GM23338 (cell line): ENCODE results near the gene ZKSCAN8. TPM values are rescaled to one million over a fixed set of nuclear protein-coding genes. Genes with fewer than 3 reads are reported as not detected.

ENCODE experiments used
- ATAC-seq: fragments of 200-7000 bp; cut with Tn5 transposase; 3 replicates; pipeline ENCODE4 v1.9.1; 2020
- DNase-seq: peaks from one replicate; pipeline ENCODE4 v3.0.0-alpha.2; 2015; ENCODE audit warnings: low spot score
- H2AFZ ChIP-seq: fragments of 200-600 bp; sonication (generic); 2 replicates; pipeline ENCODE4 v1.8.0; 2016; ENCODE audit warnings: antibody characterized with exemption, mild to moderate bottlenecking, moderate library complexity
- H3F3A ChIP-seq: fragments of 200-600 bp; sonication (generic); replicated peaks from 2 replicates; pipeline ENCODE4 v1.8.0; 2017; ENCODE audit warnings: antibody characterized with exemption, mixed run types, low read depth
- H3K27ac ChIP-seq: fragments of 200-600 bp; sonication (generic); 2 replicates; pipeline ENCODE4 v1.6.1; 2016; ENCODE audit warnings: low read depth
- H3K27me3 ChIP-seq: fragments of 200-600 bp; sonication (generic); 2 replicates; pipeline ENCODE4 v1.8.0; 2016; ENCODE audit warnings: mild to moderate bottlenecking, mixed run types, moderate library complexity; ENCODE audit not compliant: insufficient read depth
- H3K36me3 ChIP-seq: fragments of 200-600 bp; sonication (generic); 2 replicates; pipeline ENCODE4 v1.8.0; 2016; ENCODE audit warnings: mild to moderate bottlenecking; ENCODE audit not compliant: insufficient read depth
- H3K4me1 ChIP-seq: fragments of 200-600 bp; sonication (generic); 2 replicates; pipeline ENCODE4 v1.8.0; 2016; ENCODE audit warnings: mild to moderate bottlenecking, moderate library complexity; ENCODE audit not compliant: insufficient read depth
- H3K4me2 ChIP-seq: fragments of 200-600 bp; sonication (generic); 2 replicates; pipeline ENCODE4 v1.7.1; 2017; ENCODE audit warnings: mixed run types
- H3K4me3 ChIP-seq: fragments of 200-600 bp; sonication (generic); 2 replicates; pipeline ENCODE4 v1.6.1; 2016; ENCODE audit warnings: mixed run types
- H3K79me2 ChIP-seq: fragments of 200-600 bp; sonication (generic); replicated peaks from 2 replicates; pipeline ENCODE4 v1.8.0; 2017; ENCODE audit warnings: mild to moderate bottlenecking; ENCODE audit not compliant: insufficient read depth
- H3K9me2 ChIP-seq: fragments of 200-600 bp; sonication (generic); 2 replicates; pipeline ENCODE4 v1.8.0; 2017; ENCODE audit not compliant: insufficient read depth
- H4K20me1 ChIP-seq: fragments of 200-600 bp; sonication (generic); replicated peaks from 2 replicates; pipeline ENCODE4 v1.8.0; 2017; ENCODE audit warnings: mild to moderate bottlenecking; ENCODE audit not compliant: insufficient read depth
- H3K27ac Mint-ChIP-seq: 2 replicates; pipeline ENCODE4 v1.8.0; 2020; ENCODE audit warnings: inconsistent platforms, mild to moderate bottlenecking, moderate library complexity, mixed read lengths
- H3K27me3 Mint-ChIP-seq: 3 replicates; pipeline ENCODE4 v1.8.0; 2022; ENCODE audit warnings: low read depth, mild to moderate bottlenecking, moderate library complexity, mixed read lengths, inconsistent platforms; ENCODE audit not compliant: insufficient read depth, poor library complexity
- H3K36me3 Mint-ChIP-seq: 3 replicates; pipeline ENCODE4 v1.8.0; 2021; ENCODE audit warnings: low read depth, mild to moderate bottlenecking, inconsistent platforms, moderate library complexity, mixed read lengths
- H3K4me1 Mint-ChIP-seq: 3 replicates; pipeline ENCODE4 v1.8.0; 2020; ENCODE audit warnings: mild to moderate bottlenecking, inconsistent platforms, mixed read lengths
- H3K4me3 Mint-ChIP-seq: 3 replicates; pipeline ENCODE4 v1.8.0; 2021; ENCODE audit warnings: moderate library complexity, mild to moderate bottlenecking, inconsistent platforms, mixed read lengths
- H3K9me3 Mint-ChIP-seq: 3 replicates; pipeline ENCODE4 v1.8.0; 2020; ENCODE audit warnings: moderate library complexity, mild to moderate bottlenecking, inconsistent platforms, mixed read lengths
- CREB1 ChIP-seq: fragments of 250-450 bp; sonication (Bioruptor Pico); IDR thresholded peaks from 2 replicates; pipeline ENCODE4 v1.5.0; 2020; ENCODE audit warnings: low read depth, mild to moderate bottlenecking, moderate library complexity
- EZH2 ChIP-seq: fragments of 200-600 bp; sonication (generic); IDR thresholded peaks from one replicate; pipeline ENCODE4 v1.8.0; 2017; ENCODE audit warnings: antibody characterized with exemption, mild to moderate bottlenecking, low read depth; ENCODE audit not compliant: unreplicated experiment
- EZH2phosphoT487 ChIP-seq: fragments of 200-600 bp; sonication (generic); IDR thresholded peaks from one replicate; pipeline ENCODE4 v1.8.1; 2018; ENCODE audit warnings: antibody characterized with exemption; ENCODE audit not compliant: unreplicated experiment
- JUNB ChIP-seq: IDR thresholded peaks from one replicate; pipeline ENCODE4 v1.6.1; 2016; ENCODE audit warnings: antibody characterized with exemption; ENCODE audit not compliant: unreplicated experiment
- NANOG ChIP-seq: IDR thresholded peaks from 2 replicates; pipeline ENCODE4 v1.6.1; 2016; ENCODE audit warnings: antibody characterized with exemption, borderline replicate concordance
- POLR2AphosphoS5 ChIP-seq: IDR thresholded peaks from 2 replicates; pipeline ENCODE4 v1.6.1; 2016; ENCODE audit warnings: antibody characterized with exemption, low read depth
- STAT1 ChIP-seq: IDR thresholded peaks from one replicate; pipeline ENCODE4 v1.6.1; 2016; ENCODE audit warnings: antibody characterized with exemption; ENCODE audit not compliant: unreplicated experiment
- ZNF114 ChIP-seq: fragments of 250-450 bp; sonication (Bioruptor Pico); IDR thresholded peaks from 2 replicates; pipeline ENCODE4 v1.5.0; 2020; ENCODE audit warnings: mild to moderate bottlenecking, moderate library complexity
- ZNF331 ChIP-seq: fragments of 250-450 bp; sonication (Bioruptor Pico); IDR thresholded peaks from 2 replicates; pipeline ENCODE4 v1.5.0; 2020; ENCODE audit warnings: low read depth, mild to moderate bottlenecking, moderate library complexity
- polyA plus RNA-seq: library from polyadenylated mRNA; unstranded; fragments of >200 nt; fragmentation: Nextera tagmentation; extraction: Ambion mirVana; gene quantifications from 2 replicates; pipeline ENCODE4 v1.2.1, GENCODE V29; 2016
- total RNA-seq: library from RNA; depleted of rRNA; stranded (reverse); fragments of >200 nt; shearing (Covaris generic); gene quantifications from 2 replicates; pipeline ENCODE4 v1.2.3, GENCODE V29; 2014
- TF ChIP-seq, protein P1 (sequence below): IDR thresholded peaks from one replicate; pipeline ENCODE4 v1.6.1; 2018; ENCODE audit warnings: antibody characterized with exemption; ENCODE audit not compliant: unreplicated experiment
- TF ChIP-seq, protein P2 (sequence below), 2 experiments: fragments of 200-600 bp in 1 of 2; sonication (generic) in 1 of 2; conservative IDR thresholded peaks; 2 replicates each; pipeline versions ENCODE4 v1.5.1 to v1.6.1; 2016 to 2017; ENCODE audit warnings: antibody characterized with exemption in 2 of 2, low read depth in 2 of 2, mild to moderate bottlenecking in 2 of 2, moderate library complexity in 1 of 2
- TF ChIP-seq, protein P3 (sequence below): fragments of 250-450 bp; sonication (Bioruptor Pico); IDR thresholded peaks from 2 replicates; pipeline ENCODE4 v1.5.0; 2020; ENCODE audit warnings: mild to moderate bottlenecking, moderate library complexity
- TF ChIP-seq, protein P4 (sequence below): IDR thresholded peaks from 2 replicates; pipeline ENCODE4 v1.6.1; 2016; ENCODE audit warnings: antibody characterized with exemption

ZKSCAN8 gene
- total and polyA plus RNA-seq, 2 experiments from 2014 or later, result 4.2 to 22.6 TPM

DNA sequence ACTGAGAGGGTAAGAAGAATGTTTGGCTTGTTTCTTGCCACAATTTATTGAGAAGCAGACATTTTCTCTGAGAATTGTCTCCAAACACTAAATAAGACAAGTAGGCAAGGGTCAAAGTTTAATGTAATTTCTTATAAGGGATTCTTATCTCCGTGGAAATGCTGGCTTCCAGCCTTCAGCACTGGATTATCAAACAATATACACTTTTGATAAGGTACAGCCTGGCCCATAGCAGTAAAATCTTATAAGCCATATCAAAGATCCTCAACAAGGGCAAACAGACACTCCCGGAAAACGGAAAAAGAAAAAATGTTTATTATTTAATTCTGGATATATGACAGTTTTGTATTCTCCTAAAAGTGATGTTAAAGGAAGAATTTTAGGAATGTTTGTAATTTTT, 64.8 kb downstream of the ZKSCAN8 start:
- H3K9me2 ChIP-seq, result no peaks in the 10 kb centered on the region
- TF ChIP-seq STAT1, result no peak
- TF ChIP-seq, protein P1, sequence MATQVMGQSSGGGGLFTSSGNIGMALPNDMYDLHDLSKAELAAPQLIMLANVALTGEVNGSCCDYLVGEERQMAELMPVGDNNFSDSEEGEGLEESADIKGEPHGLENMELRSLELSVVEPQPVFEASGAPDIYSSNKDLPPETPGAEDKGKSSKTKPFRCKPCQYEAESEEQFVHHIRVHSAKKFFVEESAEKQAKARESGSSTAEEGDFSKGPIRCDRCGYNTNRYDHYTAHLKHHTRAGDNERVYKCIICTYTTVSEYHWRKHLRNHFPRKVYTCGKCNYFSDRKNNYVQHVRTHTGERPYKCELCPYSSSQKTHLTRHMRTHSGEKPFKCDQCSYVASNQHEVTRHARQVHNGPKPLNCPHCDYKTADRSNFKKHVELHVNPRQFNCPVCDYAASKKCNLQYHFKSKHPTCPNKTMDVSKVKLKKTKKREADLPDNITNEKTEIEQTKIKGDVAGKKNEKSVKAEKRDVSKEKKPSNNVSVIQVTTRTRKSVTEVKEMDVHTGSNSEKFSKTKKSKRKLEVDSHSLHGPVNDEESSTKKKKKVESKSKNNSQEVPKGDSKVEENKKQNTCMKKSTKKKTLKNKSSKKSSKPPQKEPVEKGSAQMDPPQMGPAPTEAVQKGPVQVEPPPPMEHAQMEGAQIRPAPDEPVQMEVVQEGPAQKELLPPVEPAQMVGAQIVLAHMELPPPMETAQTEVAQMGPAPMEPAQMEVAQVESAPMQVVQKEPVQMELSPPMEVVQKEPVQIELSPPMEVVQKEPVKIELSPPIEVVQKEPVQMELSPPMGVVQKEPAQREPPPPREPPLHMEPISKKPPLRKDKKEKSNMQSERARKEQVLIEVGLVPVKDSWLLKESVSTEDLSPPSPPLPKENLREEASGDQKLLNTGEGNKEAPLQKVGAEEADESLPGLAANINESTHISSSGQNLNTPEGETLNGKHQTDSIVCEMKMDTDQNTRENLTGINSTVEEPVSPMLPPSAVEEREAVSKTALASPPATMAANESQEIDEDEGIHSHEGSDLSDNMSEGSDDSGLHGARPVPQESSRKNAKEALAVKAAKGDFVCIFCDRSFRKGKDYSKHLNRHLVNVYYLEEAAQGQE, result no peak
- no peak for TF ChIP-seq POLR2AphosphoS5
- TF ChIP-seq, protein P2, sequence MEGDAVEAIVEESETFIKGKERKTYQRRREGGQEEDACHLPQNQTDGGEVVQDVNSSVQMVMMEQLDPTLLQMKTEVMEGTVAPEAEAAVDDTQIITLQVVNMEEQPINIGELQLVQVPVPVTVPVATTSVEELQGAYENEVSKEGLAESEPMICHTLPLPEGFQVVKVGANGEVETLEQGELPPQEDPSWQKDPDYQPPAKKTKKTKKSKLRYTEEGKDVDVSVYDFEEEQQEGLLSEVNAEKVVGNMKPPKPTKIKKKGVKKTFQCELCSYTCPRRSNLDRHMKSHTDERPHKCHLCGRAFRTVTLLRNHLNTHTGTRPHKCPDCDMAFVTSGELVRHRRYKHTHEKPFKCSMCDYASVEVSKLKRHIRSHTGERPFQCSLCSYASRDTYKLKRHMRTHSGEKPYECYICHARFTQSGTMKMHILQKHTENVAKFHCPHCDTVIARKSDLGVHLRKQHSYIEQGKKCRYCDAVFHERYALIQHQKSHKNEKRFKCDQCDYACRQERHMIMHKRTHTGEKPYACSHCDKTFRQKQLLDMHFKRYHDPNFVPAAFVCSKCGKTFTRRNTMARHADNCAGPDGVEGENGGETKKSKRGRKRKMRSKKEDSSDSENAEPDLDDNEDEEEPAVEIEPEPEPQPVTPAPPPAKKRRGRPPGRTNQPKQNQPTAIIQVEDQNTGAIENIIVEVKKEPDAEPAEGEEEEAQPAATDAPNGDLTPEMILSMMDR (conservative IDR thresholded peaks at IDR 0.05; ENCODE audit: low read depth in 2 of 2), result no peak
- TF ChIP-seq EZH2phosphoT487, result no peak
- TF ChIP-seq JUNB, result no peak
- no peak for TF ChIP-seq EZH2
- TF ChIP-seq, protein P3, sequence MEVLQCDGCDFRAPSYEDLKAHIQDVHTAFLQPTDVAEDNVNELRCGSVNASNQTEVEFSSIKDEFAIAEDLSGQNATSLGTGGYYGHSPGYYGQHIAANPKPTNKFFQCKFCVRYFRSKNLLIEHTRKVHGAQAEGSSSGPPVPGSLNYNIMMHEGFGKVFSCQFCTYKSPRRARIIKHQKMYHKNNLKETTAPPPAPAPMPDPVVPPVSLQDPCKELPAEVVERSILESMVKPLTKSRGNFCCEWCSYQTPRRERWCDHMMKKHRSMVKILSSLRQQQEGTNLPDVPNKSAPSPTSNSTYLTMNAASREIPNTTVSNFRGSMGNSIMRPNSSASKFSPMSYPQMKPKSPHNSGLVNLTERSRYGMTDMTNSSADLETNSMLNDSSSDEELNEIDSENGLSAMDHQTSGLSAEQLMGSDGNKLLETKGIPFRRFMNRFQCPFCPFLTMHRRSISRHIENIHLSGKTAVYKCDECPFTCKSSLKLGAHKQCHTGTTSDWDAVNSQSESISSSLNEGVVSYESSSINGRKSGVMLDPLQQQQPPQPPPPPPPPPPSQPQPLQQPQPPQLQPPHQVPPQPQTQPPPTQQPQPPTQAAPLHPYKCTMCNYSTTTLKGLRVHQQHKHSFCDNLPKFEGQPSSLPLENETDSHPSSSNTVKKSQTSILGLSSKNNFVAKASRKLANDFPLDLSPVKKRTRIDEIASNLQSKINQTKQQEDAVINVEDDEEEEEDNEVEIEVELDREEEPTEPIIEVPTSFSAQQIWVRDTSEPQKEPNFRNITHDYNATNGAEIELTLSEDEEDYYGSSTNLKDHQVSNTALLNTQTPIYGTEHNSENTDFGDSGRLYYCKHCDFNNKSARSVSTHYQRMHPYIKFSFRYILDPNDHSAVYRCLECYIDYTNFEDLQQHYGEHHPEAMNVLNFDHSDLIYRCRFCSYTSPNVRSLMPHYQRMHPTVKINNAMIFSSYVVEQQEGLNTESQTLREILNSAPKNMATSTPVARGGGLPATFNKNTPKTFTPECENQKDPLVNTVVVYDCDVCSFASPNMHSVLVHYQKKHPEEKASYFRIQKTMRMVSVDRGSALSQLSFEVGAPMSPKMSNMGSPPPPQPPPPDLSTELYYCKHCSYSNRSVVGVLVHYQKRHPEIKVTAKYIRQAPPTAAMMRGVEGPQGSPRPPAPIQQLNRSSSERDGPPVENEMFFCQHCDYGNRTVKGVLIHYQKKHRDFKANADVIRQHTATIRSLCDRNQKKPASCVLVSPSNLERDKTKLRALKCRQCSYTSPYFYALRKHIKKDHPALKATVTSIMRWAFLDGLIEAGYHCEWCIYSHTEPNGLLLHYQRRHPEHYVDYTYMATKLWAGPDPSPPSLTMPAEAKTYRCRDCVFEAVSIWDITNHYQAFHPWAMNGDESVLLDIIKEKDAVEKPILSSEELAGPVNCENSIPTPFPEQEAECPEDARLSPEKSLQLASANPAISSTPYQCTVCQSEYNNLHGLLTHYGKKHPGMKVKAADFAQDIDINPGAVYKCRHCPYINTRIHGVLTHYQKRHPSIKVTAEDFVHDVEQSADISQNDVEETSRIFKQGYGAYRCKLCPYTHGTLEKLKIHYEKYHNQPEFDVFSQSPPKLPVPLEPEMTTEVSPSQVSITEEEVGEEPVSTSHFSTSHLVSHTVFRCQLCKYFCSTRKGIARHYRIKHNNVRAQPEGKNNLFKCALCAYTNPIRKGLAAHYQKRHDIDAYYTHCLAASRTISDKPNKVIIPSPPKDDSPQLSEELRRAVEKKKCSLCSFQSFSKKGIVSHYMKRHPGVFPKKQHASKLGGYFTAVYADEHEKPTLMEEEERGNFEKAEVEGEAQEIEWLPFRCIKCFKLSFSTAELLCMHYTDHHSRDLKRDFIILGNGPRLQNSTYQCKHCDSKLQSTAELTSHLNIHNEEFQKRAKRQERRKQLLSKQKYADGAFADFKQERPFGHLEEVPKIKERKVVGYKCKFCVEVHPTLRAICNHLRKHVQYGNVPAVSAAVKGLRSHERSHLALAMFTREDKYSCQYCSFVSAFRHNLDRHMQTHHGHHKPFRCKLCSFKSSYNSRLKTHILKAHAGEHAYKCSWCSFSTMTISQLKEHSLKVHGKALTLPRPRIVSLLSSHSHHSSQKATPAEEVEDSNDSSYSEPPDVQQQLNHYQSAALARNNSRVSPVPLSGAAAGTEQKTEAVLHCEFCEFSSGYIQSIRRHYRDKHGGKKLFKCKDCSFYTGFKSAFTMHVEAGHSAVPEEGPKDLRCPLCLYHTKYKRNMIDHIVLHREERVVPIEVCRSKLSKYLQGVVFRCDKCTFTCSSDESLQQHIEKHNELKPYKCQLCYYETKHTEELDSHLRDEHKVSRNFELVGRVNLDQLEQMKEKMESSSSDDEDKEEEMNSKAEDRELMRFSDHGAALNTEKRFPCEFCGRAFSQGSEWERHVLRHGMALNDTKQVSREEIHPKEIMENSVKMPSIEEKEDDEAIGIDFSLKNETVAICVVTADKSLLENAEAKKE (CRISPR knock-in tag), result no peak
- no peak for TF ChIP-seq CREB1 (CRISPR knock-in tag)
- TF ChIP-seq, protein P4, sequence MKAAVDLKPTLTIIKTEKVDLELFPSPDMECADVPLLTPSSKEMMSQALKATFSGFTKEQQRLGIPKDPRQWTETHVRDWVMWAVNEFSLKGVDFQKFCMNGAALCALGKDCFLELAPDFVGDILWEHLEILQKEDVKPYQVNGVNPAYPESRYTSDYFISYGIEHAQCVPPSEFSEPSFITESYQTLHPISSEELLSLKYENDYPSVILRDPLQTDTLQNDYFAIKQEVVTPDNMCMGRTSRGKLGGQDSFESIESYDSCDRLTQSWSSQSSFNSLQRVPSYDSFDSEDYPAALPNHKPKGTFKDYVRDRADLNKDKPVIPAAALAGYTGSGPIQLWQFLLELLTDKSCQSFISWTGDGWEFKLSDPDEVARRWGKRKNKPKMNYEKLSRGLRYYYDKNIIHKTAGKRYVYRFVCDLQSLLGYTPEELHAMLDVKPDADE, result no peak
- TF ChIP-seq NANOG, result no peak
- no peak for TF ChIP-seq ZNF114 (CRISPR knock-in tag)
- no peak for TF ChIP-seq ZNF331 (CRISPR knock-in tag)
- Mint-ChIP-seq H3K36me3 (no peaks in the 10 kb centered on the region), H3K4me1 (peaks cover 7% of the 10 kb centered on the region; the same call in 2 of the 3 replicates), H3K4me3 (peak overlapping the region; percentile 85), H3K27me3 (peaks cover 69% of the 10 kb centered on the region), H3K27ac (no peak overlapping the region), H3K9me3 (no peaks in the 10 kb centered on the region)
- H3K4me1 ChIP-seq, result peaks cover 9% of the 10 kb centered on the region
- peaks cover 5% of the 10 kb centered on the region; the same call in 1 of the 2 replicates for H4K20me1 ChIP-seq
- no peak overlapping the region for H2AFZ ChIP-seq
- ATAC-seq (no peak), DNase-seq (no peak)
- peaks cover 95% of the 10 kb centered on the region for H3K27me3 ChIP-seq
- peak overlapping the region; percentile 90 for H3K4me2 ChIP-seq
- H3K36me3 ChIP-seq, result no peaks in the 10 kb centered on the region
- no peak overlapping the region for H3K27ac ChIP-seq
- H3K79me2 ChIP-seq, result no peaks in the 10 kb centered on the region
- H3F3A ChIP-seq, result no peaks in the 10 kb centered on the region
- peak overlapping the region; percentile 67 for H3K4me3 ChIP-seq
